PC-9 (cell line): ENCODE results near the gene ABCB6.

Source experiments
- EZH2 ChIP-seq: fragments of 200-600 bp; sonication (generic); IDR thresholded peaks from 2 replicates; pipeline ENCODE4 v1.8.0; 2017; ENCODE audit warnings: antibody characterized with exemption, low read depth
- TF ChIP-seq, protein P1 (sequence below): fragments of 200-600 bp; sonication (generic); conservative IDR thresholded peaks from 2 replicates; pipeline ENCODE4 v1.6.1; 2017; ENCODE audit warnings: mixed run types, antibody characterized with exemption, mild to moderate bottlenecking, moderate library complexity

DNA sequence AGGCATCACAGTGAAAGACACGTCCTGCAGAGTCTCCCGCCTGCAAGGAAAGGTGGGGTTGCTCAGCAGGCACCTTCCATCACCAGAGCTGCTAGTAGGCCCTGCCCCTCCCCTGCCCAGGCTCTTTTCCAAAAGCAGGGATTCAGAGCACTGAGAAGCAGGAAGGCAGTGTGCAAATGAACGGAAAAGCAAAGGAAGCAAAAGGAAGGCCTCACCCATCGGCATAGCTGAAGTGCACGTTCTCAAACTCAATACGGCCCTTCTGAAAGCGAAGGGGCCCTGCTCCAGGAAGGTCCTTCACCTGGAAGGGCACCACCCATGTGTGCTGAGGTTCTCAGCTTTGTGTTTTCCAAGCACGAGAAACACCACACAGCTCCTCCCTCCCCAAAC, 5.7 kb downstream of the ABCB6 start:
- TF ChIP-seq, protein P1, sequence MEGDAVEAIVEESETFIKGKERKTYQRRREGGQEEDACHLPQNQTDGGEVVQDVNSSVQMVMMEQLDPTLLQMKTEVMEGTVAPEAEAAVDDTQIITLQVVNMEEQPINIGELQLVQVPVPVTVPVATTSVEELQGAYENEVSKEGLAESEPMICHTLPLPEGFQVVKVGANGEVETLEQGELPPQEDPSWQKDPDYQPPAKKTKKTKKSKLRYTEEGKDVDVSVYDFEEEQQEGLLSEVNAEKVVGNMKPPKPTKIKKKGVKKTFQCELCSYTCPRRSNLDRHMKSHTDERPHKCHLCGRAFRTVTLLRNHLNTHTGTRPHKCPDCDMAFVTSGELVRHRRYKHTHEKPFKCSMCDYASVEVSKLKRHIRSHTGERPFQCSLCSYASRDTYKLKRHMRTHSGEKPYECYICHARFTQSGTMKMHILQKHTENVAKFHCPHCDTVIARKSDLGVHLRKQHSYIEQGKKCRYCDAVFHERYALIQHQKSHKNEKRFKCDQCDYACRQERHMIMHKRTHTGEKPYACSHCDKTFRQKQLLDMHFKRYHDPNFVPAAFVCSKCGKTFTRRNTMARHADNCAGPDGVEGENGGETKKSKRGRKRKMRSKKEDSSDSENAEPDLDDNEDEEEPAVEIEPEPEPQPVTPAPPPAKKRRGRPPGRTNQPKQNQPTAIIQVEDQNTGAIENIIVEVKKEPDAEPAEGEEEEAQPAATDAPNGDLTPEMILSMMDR, result no peak
- TF ChIP-seq EZH2, result no peak
